GM18519 (cell line): ENCODE data around the gene CFI.

Experiments
- ATAC-seq: cut with Tn5 transposase; IDR thresholded peaks from one replicate; pipeline ENCODE4 v1.9.1; 2021; ENCODE audit warnings: mild to moderate bottlenecking, moderate library complexity; ENCODE audit not compliant: unreplicated experiment, low FRiP score

CFI gene

DNA sequence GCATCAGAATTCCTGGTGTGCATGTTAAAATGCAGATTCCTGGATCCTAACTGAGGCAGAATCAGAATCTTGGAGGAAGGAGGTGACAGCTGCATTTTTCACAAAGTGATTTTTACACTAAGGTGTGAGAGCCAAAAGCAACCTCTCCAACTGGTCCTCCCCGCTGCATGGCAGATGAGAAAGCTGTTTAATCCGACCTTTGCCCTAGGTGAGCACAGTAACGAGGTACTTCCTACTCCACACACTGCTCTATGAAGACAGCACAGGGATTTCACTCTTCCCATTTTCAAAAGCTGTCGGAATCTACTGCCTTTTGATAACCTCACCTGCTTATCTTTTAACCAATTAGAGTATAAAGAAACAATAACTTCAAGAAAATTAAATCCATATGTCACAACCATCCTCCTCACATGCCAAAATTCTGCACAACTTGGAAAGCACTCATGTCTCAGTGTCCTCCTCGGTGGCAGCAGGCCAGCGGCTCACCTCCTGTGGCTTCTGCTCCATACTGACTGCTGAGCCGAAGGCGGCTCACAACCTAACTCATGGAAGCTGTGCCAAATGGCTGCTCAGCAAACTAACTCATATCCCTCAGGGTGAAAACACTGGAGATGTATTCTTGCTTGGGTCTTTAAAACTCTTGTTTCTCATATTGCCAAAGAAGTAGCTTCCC is 102.1 kb downstream of the CFI start:
- ATAC-seq: no peak

GRCh38 chr4:109698656-109699055 is 103.1 kb downstream of the CFI start:
- no peak for ATAC-seq

DNA sequence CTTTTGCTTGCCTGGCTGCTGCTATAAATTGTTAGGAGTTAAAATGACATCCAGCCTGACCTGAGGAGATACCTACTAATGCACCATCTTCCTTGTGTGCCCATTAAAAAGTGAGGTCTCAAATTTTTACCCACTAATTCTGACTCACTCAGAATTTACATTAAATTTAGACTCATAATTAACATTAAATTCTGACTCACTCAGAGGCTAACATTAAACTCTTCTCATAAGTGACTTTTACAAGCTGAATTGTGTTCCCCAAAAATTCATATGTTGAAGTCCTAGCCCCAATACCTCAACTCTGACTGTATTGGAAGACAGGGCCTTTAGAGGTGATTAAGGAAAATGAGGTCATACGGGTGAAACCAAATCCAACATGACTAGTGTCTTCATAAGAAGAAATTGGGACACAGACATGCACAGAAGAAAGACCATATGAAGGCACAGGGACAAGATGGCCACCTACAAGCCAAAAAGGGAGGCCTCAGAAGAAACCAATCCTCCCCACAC is 110.3 kb downstream of the CFI start:
- no peak for ATAC-seq
